ENCODE data around the gene FZD2.

Gene FZD2

GRCh38 chr17:44543213-44543904 is 13.9 kb upstream of the FZD2 start:
- Histone ChIP-seq H3K4me3 (ENCODE audit: low read depth, low read length) (no peak overlapping the region), H3K4me1 (no peaks in the 10 kb centered on the region), H3K27me3 (ENCODE audit: control insufficient read depth, insufficient read depth, low read length) (no peaks in the 10 kb centered on the region), H3K27ac (no peak overlapping the region), H2AFZ (no peak overlapping the region), H3K79me2 (no peaks in the 10 kb centered on the region), H3K4me2 (ENCODE audit: low read length) (no peak overlapping the region), H3K9me3 (ENCODE audit: control insufficient read depth, low read length) (no peaks in the 10 kb centered on the region), H3K36me3 (ENCODE audit: control insufficient read depth, insufficient read depth, low read length) (no peaks in the 10 kb centered on the region), H3K9ac (no peak overlapping the region)
- TF ChIP-seq CTCF (IDR thresholded peaks at IDR 0.05) = no peak

- Histone ChIP-seq H2AFZ (no peak overlapping the region), H3K9ac (no peak overlapping the region), H3K4me2 (ENCODE audit: low read length) (no peak overlapping the region), H3K36me3 (ENCODE audit: control insufficient read depth, insufficient read depth, low read length) (no peaks in the 10 kb centered on the region), H3K79me2 (no peaks in the 10 kb centered on the region), H3K9me3 (ENCODE audit: control insufficient read depth, low read length) (no peaks in the 10 kb centered on the region), H3K4me1 (no peaks in the 10 kb centered on the region), H3K27ac (no peak overlapping the region), H3K27me3 (ENCODE audit: control insufficient read depth, insufficient read depth, low read length) (no peaks in the 10 kb centered on the region), H3K4me3 (ENCODE audit: low read depth, low read length) (no peak overlapping the region)
- no peak for TF ChIP-seq CTCF (IDR thresholded peaks at IDR 0.05)
Measured at GRCh38 chr17:44543905-44544523, 13.3 kb upstream of the FZD2 start.

GRCh38 chr17:44546671-44547606 is 10.3 kb upstream of the FZD2 start:
- no peaks in the 10 kb centered on the region for H3K79me2 ChIP-seq
- peaks cover 9% of the 10 kb centered on the region for H3K4me1 ChIP-seq
- no peak overlapping the region for H3K4me3 ChIP-seq (ENCODE audit: low read depth, low read length)
- no peak overlapping the region for H3K9ac ChIP-seq
- H3K27me3 ChIP-seq (ENCODE audit: control insufficient read depth, insufficient read depth, low read length) = no peaks in the 10 kb centered on the region
- TF ChIP-seq CTCF (IDR thresholded peaks at IDR 0.05) = no peak
- H3K36me3 ChIP-seq (ENCODE audit: control insufficient read depth, insufficient read depth, low read length) = no peaks in the 10 kb centered on the region
- H3K4me2 ChIP-seq (ENCODE audit: low read length) = no peak overlapping the region
- no peak overlapping the region for H2AFZ ChIP-seq
- no peaks in the 10 kb centered on the region for H3K9me3 ChIP-seq (ENCODE audit: control insufficient read depth, low read length)
- H3K27ac ChIP-seq = no peak overlapping the region

GRCh38 chr17:44547625-44548267 is 9.5 kb upstream of the FZD2 start:
- no peak for TF ChIP-seq CTCF (IDR thresholded peaks at IDR 0.05)
- Histone ChIP-seq H3K4me1 (peaks cover 9% of the 10 kb centered on the region), H3K9me3 (ENCODE audit: control insufficient read depth, low read length) (no peaks in the 10 kb centered on the region), H3K4me3 (ENCODE audit: low read depth, low read length) (no peak overlapping the region), H2AFZ (no peak overlapping the region), H3K27ac (no peak overlapping the region), H3K4me2 (ENCODE audit: low read length) (no peak overlapping the region), H3K79me2 (no peaks in the 10 kb centered on the region), H3K36me3 (ENCODE audit: control insufficient read depth, insufficient read depth, low read length) (no peaks in the 10 kb centered on the region), H3K9ac (no peak overlapping the region), H3K27me3 (ENCODE audit: control insufficient read depth, insufficient read depth, low read length) (no peaks in the 10 kb centered on the region)
